Activated T-helper 1 cell treated with anti-CD3 and anti-CD28 coated beads, Interleukin-12 subunit alpha, Interleukin-12 subunit beta, Interleukin-2, Interleukin-4 antibody, amounts not matched to agents 30 ng/mL and 10 ng/mL and 1 ng/mL, durations not matched to agents 14 hours and 24 hours and 36 hours (primary cell): Measurements from ENCODE around the gene ACTL7A. TPM values are rescaled to one million over a fixed set of nuclear protein-coding genes. Genes with fewer than 3 reads are reported as not detected.
"Not testable (repeated sequence)": the region's sequence is repeated elsewhere in the genome, so short reads cannot be mapped to it uniquely, and the experiment has no call there.

Source experiments
- DNase-seq: peaks from one replicate; pipeline ENCODE4 v3.0.0; 2021; ENCODE audit warnings: low spot score
- H3K27ac Mint-ChIP-seq: one replicate; pipeline ENCODE4 v1.8.0; 2021; ENCODE audit warnings: mild to moderate bottlenecking, mixed read lengths
- H3K27me3 Mint-ChIP-seq: one replicate; pipeline ENCODE4 v1.8.0; 2022; ENCODE audit warnings: mild to moderate bottlenecking, moderate library complexity, mixed read lengths; ENCODE audit not compliant: insufficient read depth
- H3K36me3 Mint-ChIP-seq: one replicate; pipeline ENCODE4 v1.8.0; 2021; ENCODE audit warnings: low read depth, mixed read lengths
- H3K4me1 Mint-ChIP-seq: one replicate; pipeline ENCODE4 v1.8.0; 2021; ENCODE audit warnings: low read depth, mixed read lengths
- H3K4me3 Mint-ChIP-seq: one replicate; pipeline ENCODE4 v1.8.0; 2021; ENCODE audit warnings: mild to moderate bottlenecking, moderate library complexity, mixed read lengths
- H3K9me3 Mint-ChIP-seq: one replicate; pipeline ENCODE4 v1.8.0; 2021; ENCODE audit warnings: mixed read lengths
- intact Hi-C: fragments of 100-400 bp; cut with micrococcal nuclease; formaldehyde crosslinking; loops from one replicate; pipeline ENCODE4 v1.15.1; 2024
- total RNA-seq: library from RNA; stranded (reverse); gene quantifications from 2 replicates; pipeline ENCODE4 v1.2.3, GENCODE V29; 2022

The ACTL7A gene
- total RNA-seq, 1 donor from 2014 or later: not detected

- Mint-ChIP-seq H3K27me3 (no peaks in the 10 kb centered on the region), H3K4me1 (peaks cover 9% of the 10 kb centered on the region), H3K9me3 (no peaks in the 10 kb centered on the region), H3K36me3 (no peaks in the 10 kb centered on the region), H3K27ac (no peak overlapping the region), H3K4me3 (no peak overlapping the region)
- DNase-seq: no peak
- intact Hi-C loops: no loop called here
Measured at GRCh38 chr9:108836781-108837180, 25.3 kb upstream of the ACTL7A start.

GRCh38 chr9:108837530-108837929 lies 24.5 kb upstream of the ACTL7A start:
- intact Hi-C loops: no loop called here
- H3K36me3 Mint-ChIP-seq: no peaks in the 10 kb centered on the region

GRCh38 chr9:108838017-108838416 lies 24.0 kb upstream of the ACTL7A start:
- no peak overlapping the region for H3K27ac Mint-ChIP-seq
- no peak overlapping the region for H3K4me3 Mint-ChIP-seq
- H3K36me3 Mint-ChIP-seq: no peaks in the 10 kb centered on the region
- no peaks in the 10 kb centered on the region for H3K27me3 Mint-ChIP-seq
- intact Hi-C loops: no loop called here
- no peaks in the 10 kb centered on the region for H3K9me3 Mint-ChIP-seq
- H3K4me1 Mint-ChIP-seq: peaks cover 19% of the 10 kb centered on the region
- no peak for DNase-seq

More at GRCh38 chr9:108837530-108837929, 24.5 kb upstream of the ACTL7A start:
- Mint-ChIP-seq H3K27ac (no peak overlapping the region), H3K4me1 (peaks cover 14% of the 10 kb centered on the region), H3K27me3 (no peaks in the 10 kb centered on the region), H3K4me3 (no peak overlapping the region), H3K9me3 (no peaks in the 10 kb centered on the region)
- no peak for DNase-seq

- H3K9me3 Mint-ChIP-seq, H3K27ac Mint-ChIP-seq, intact Hi-C loops, H3K27me3 Mint-ChIP-seq, H3K4me3 Mint-ChIP-seq, H3K36me3 Mint-ChIP-seq, DNase-seq: not testable (repeated sequence)
- peaks cover 21% of the 10 kb centered on the region for H3K4me1 Mint-ChIP-seq
Measured at GRCh38 chr9:108839561-108839960, 22.5 kb upstream of the ACTL7A start.

GRCh38 chr9:108842610-108843295 lies 19.3 kb upstream of the ACTL7A start:
- no peak for DNase-seq
- no peaks in the 10 kb centered on the region for H3K36me3 Mint-ChIP-seq
- no peaks in the 10 kb centered on the region for H3K27me3 Mint-ChIP-seq
- peak overlapping the region; percentile 51 for H3K27ac Mint-ChIP-seq
- intact Hi-C loops: no loop called here
- no peaks in the 10 kb centered on the region for H3K9me3 Mint-ChIP-seq
- H3K4me3 Mint-ChIP-seq: peak overlapping the region; percentile 65
- peaks cover 12% of the 10 kb centered on the region for H3K4me1 Mint-ChIP-seq

- H3K4me1 Mint-ChIP-seq: peaks cover 12% of the 10 kb centered on the region
- intact Hi-C loops: no loop called here
Measured at GRCh38 chr9:108844391-108844790, 17.7 kb upstream of the ACTL7A start.

GRCh38 chr9:108844856-108845255 lies 17.2 kb upstream of the ACTL7A start:
- intact Hi-C loops: no loop called here
- Mint-ChIP-seq H3K9me3 (no peaks in the 10 kb centered on the region), H3K4me3 (no peak overlapping the region), H3K27me3 (no peaks in the 10 kb centered on the region), H3K36me3 (no peaks in the 10 kb centered on the region), H3K4me1 (peaks cover 12% of the 10 kb centered on the region), H3K27ac (no peak overlapping the region)
- no peak for DNase-seq

More at GRCh38 chr9:108844391-108844790, 17.7 kb upstream of the ACTL7A start:
- DNase-seq: no peak
- no peaks in the 10 kb centered on the region for H3K9me3 Mint-ChIP-seq
- no peak overlapping the region for H3K4me3 Mint-ChIP-seq
- no peaks in the 10 kb centered on the region for H3K36me3 Mint-ChIP-seq
- no peaks in the 10 kb centered on the region for H3K27me3 Mint-ChIP-seq
- no peak overlapping the region for H3K27ac Mint-ChIP-seq

- no peaks in the 10 kb centered on the region for H3K36me3 Mint-ChIP-seq
- peaks cover 12% of the 10 kb centered on the region for H3K4me1 Mint-ChIP-seq
- H3K27ac Mint-ChIP-seq: no peak overlapping the region
- no peaks in the 10 kb centered on the region for H3K9me3 Mint-ChIP-seq
- intact Hi-C loops: no loop called here
- H3K27me3 Mint-ChIP-seq: no peaks in the 10 kb centered on the region
- no peak overlapping the region for H3K4me3 Mint-ChIP-seq
- DNase-seq: no peak
Measured at GRCh38 chr9:108845507-108845906, 16.6 kb upstream of the ACTL7A start.

GRCh38 chr9:108845947-108846346 lies 16.1 kb upstream of the ACTL7A start:
- H3K4me1 Mint-ChIP-seq: peaks cover 12% of the 10 kb centered on the region
- no peaks in the 10 kb centered on the region for H3K36me3 Mint-ChIP-seq
- no peaks in the 10 kb centered on the region for H3K27me3 Mint-ChIP-seq
- no peak for DNase-seq
- H3K9me3 Mint-ChIP-seq: no peaks in the 10 kb centered on the region
- H3K4me3 Mint-ChIP-seq: no peak overlapping the region
- intact Hi-C loops: no loop called here
- H3K27ac Mint-ChIP-seq: no peak overlapping the region

- H3K4me3 Mint-ChIP-seq, H3K27me3 Mint-ChIP-seq, H3K27ac Mint-ChIP-seq, DNase-seq, H3K9me3 Mint-ChIP-seq, intact Hi-C loops, H3K4me1 Mint-ChIP-seq, H3K36me3 Mint-ChIP-seq: not testable (repeated sequence)
Measured at GRCh38 chr9:108848296-108848695, 13.8 kb upstream of the ACTL7A start.

GRCh38 chr9:108850293-108850897 lies 11.7 kb upstream of the ACTL7A start:
- Mint-ChIP-seq H3K36me3 (no peaks in the 10 kb centered on the region), H3K9me3 (no peaks in the 10 kb centered on the region), H3K27ac (no peak overlapping the region), H3K4me3 (no peak overlapping the region), H3K4me1 (no peaks in the 10 kb centered on the region), H3K27me3 (no peaks in the 10 kb centered on the region)
- no peak for DNase-seq
- intact Hi-C loops: no loop called here

- no peak overlapping the region for H3K27ac Mint-ChIP-seq
- H3K9me3 Mint-ChIP-seq: no peaks in the 10 kb centered on the region
- H3K4me3 Mint-ChIP-seq: no peak overlapping the region
- H3K4me1 Mint-ChIP-seq: no peaks in the 10 kb centered on the region
- no peaks in the 10 kb centered on the region for H3K36me3 Mint-ChIP-seq
- H3K27me3 Mint-ChIP-seq: no peaks in the 10 kb centered on the region
- intact Hi-C loops: no loop called here
- DNase-seq: no peak
Measured at GRCh38 chr9:108851138-108851537, 10.9 kb upstream of the ACTL7A start.

GRCh38 chr9:108852079-108852478 lies 10.0 kb upstream of the ACTL7A start:
- Mint-ChIP-seq H3K27me3 (no peaks in the 10 kb centered on the region), H3K9me3 (no peaks in the 10 kb centered on the region), H3K36me3 (no peaks in the 10 kb centered on the region), H3K4me1 (no peaks in the 10 kb centered on the region), H3K4me3 (no peak overlapping the region), H3K27ac (no peak overlapping the region)
- intact Hi-C loops: no loop called here
- DNase-seq: no peak
